Calu3 (cell line): ENCODE data around the gene SMARCA4. TPM values are rescaled to one million over a fixed set of nuclear protein-coding genes. Genes with fewer than 3 reads are reported as not detected.
A peak's percentile ranks its signal among the peaks of the same experiment; 100 is the strongest.

Source experiments
- BruUV-seq: library from RNA; stranded (reverse); fragments of 400-500 nt; replicated peaks from 2 replicates; lab custom pipeline; 2021; lab: Mats Ljungman, UMichigan
- CTCF ChIA-PET: fragments of 300-600 bp; sonication (Branson Sonifier 250); formaldehyde crosslinking; loops from one replicate; lab custom pipeline; 2022; ENCODE audit warnings: antibody characterized with exemption; lab: Charles Lee
- DNase-seq: peaks from one replicate; pipeline ENCODE4 v3.0.0; 2022
- H3K27ac Mint-ChIP-seq: one replicate; pipeline ENCODE4 v1.8.0; 2022; ENCODE audit warnings: mixed read lengths; ENCODE audit not compliant: unreplicated experiment
- H3K27me3 Mint-ChIP-seq: one replicate; pipeline ENCODE4 v1.8.0; 2022; ENCODE audit warnings: mixed read lengths; ENCODE audit not compliant: unreplicated experiment
- H3K36me3 Mint-ChIP-seq: one replicate; pipeline ENCODE4 v1.8.0; 2022; ENCODE audit warnings: mild to moderate bottlenecking, moderate library complexity, mixed read lengths; ENCODE audit not compliant: insufficient read depth, unreplicated experiment
- H3K4me1 Mint-ChIP-seq: one replicate; pipeline ENCODE4 v1.8.0; 2022; ENCODE audit warnings: mild to moderate bottlenecking, low read depth, mixed read lengths; ENCODE audit not compliant: unreplicated experiment
- H3K4me3 Mint-ChIP-seq: one replicate; pipeline ENCODE4 v1.8.0; 2022; ENCODE audit warnings: mild to moderate bottlenecking, low read depth, moderate library complexity, mixed read lengths; ENCODE audit not compliant: unreplicated experiment
- H3K9me3 Mint-ChIP-seq: one replicate; pipeline ENCODE4 v1.8.0; 2022; ENCODE audit warnings: low read depth, mixed read lengths; ENCODE audit not compliant: unreplicated experiment
- CTCF ChIP-seq: fragments of 200-600 bp; IDR thresholded peaks from one replicate; pipeline ENCODE4 v1.8.0; 2022; ENCODE audit warnings: antibody characterized with exemption; ENCODE audit not compliant: unreplicated experiment
- intact Hi-C: fragments of 100-400 bp; cut with micrococcal nuclease; formaldehyde crosslinking; loops from one replicate; pipeline ENCODE4 v1.10.0; 2022; ENCODE audit not compliant: unreplicated experiment
- total RNA-seq: library from RNA; stranded (reverse); gene quantifications from 2 replicates; pipeline ENCODE4 v1.2.3, GENCODE V29; 2022

The SMARCA4 gene
- total RNA-seq, 1 experiment from 2014 or later, result 116 TPM

GRCh38 chr19:11111771-11112144 lies 150.9 kb downstream of the SMARCA4 start:
- CTCF ChIA-PET, result no interaction called here
- H3K36me3 Mint-ChIP-seq, result peaks cover 97% of the 10 kb centered on the region
- no peak for DNase-seq
- no peaks in the 10 kb centered on the region for H3K4me1 Mint-ChIP-seq
- no peaks in the 10 kb centered on the region for H3K27me3 Mint-ChIP-seq
- H3K4me3 Mint-ChIP-seq, result no peak overlapping the region
- TF ChIP-seq CTCF, result no peak
- peak overlapping the region; percentile 42 for H3K27ac Mint-ChIP-seq
- no TSS peak for BruUV-seq
- intact Hi-C loops, result no loop called here
- no peaks in the 10 kb centered on the region for H3K9me3 Mint-ChIP-seq

Other genes starting within 250 kb of the SMARCA4 start
- gene DNM2, start 243.0 kb upstream of the SMARCA4 start, total RNA-seq, result 126 and 138 TPM in 2 replicates
- 20.7 and 22.6 TPM in 2 replicates for gene TMED1, start 124.8 kb upstream of the SMARCA4 start, total RNA-seq
- gene C19orf38, start 112.6 kb upstream of the SMARCA4 start, total RNA-seq, result 0.51 TPM in 1 of 2 replicates, not detected in the other
- gene CARM1, start 89.5 kb upstream of the SMARCA4 start, total RNA-seq, result 29.1 and 32.8 TPM in 2 replicates
- 37.8 and 46.0 TPM in 2 replicates for gene YIPF2, start 32.4 kb upstream of the SMARCA4 start, total RNA-seq
- 15.3 and 17.8 TPM in 2 replicates for gene TIMM29, start 32.2 kb upstream of the SMARCA4 start, total RNA-seq
- 289 and 294 TPM in 2 replicates for gene LDLR, start 128.4 kb downstream of the SMARCA4 start, total RNA-seq
- 31.8 and 36.4 TPM in 2 replicates for gene SPC24, start 194.8 kb downstream of the SMARCA4 start, total RNA-seq
- 27.8 and 31.2 TPM in 2 replicates for gene KANK2, start 236.5 kb downstream of the SMARCA4 start, total RNA-seq